GM10847 (cell line): ENCODE results near the gene ARID4A.

Source experiments
- POLR2A ChIP-seq: IDR thresholded peaks from 2 replicates; pipeline ENCODE4 v1.6.1; 2011; ENCODE audit not compliant: insufficient read length; ENCODE audit errors: extremely low read depth

The ARID4A gene

GRCh38 chr14:58397156-58397555, 98.8 kb downstream of the ARID4A start:
- no peak for TF ChIP-seq POLR2A

- no peak for TF ChIP-seq POLR2A
These were observed 100.1 kb downstream of the ARID4A start for GRCh38 chr14:58398495-58398894.

- no peak for TF ChIP-seq POLR2A
These were observed 100.5 kb downstream of the ARID4A start for GRCh38 chr14:58398895-58399294.

- TF ChIP-seq POLR2A = no peak
These were observed 103.2 kb downstream of the ARID4A start for GRCh38 chr14:58401587-58401986.

- no peak for TF ChIP-seq POLR2A
These were observed 110.4 kb downstream of the ARID4A start for GRCh38 chr14:58408681-58409215.

GRCh38 chr14:58414845-58415244, 116.5 kb downstream of the ARID4A start:
- TF ChIP-seq POLR2A = no peak

- no peak for TF ChIP-seq POLR2A
These were observed 117.5 kb downstream of the ARID4A start for GRCh38 chr14:58415636-58416547.
